ENCODE results near the gene ADGRL4. TPM values are rescaled to one million over a fixed set of nuclear protein-coding genes. Genes with fewer than 3 reads are reported as not detected.

ADGRL4 gene
- total and polyA plus RNA-seq, 10 donors, result 7.5 to 94.5 (median 59.8) TPM

DNA sequence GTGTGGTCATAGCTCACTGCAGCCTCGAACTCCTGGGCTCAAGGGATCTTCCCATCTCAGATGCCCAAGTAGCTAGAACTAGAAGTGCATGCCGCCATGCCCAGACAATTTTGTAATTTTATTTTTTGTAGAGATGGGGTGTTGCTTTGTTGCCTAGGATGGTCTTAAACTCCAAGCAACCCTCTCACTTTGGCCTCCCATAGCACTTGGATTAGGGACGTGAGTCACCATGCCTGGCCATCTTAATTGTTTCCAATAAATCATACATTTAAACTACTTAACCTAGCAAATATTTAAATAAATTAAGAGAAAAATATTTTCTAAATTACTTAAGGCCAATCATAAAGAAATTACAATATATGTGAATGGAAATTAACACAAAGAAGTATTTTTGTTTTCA is 35.1 kb upstream of the ADGRL4 start:
- intact Hi-C loops (cut with DNase I; ENCODE audit: low total_unique reads), result no loop called here
- Histone ChIP-seq H3K27ac (peak overlapping the region in 2 of 8 donors; percentile 70 to 74), H3K36me3 (no peaks in the 10 kb centered on the region), H3K4me3 (no peak overlapping the region), H3K4me1 (no peaks in the 10 kb centered on the region), H3K27me3 (replicated peaks in 1 of 7) (no peaks in the 10 kb centered on the region), H3K9me3 (peaks cover 0 to 19% (median 12%) of the 10 kb centered on the region in 8 donors)
- no peak for TF ChIP-seq POLR2AphosphoS5 (IDR thresholded peaks at IDR 0.05)
- no peak for TF ChIP-seq POLR2A (IDR thresholded peaks at IDR 0.05)
- TF ChIP-seq CTCF (IDR thresholded peaks at IDR 0.05 in 8 of 11, conservative IDR thresholded peaks at IDR 0.05 in 3 of 11), result no peak
- 80 to 95% (median 84%) methylated on average over 3 of the region's 3 CpGs for WGBS, 5 donors
- no peak for DNase-seq

- H3K4me3 ChIP-seq, result peak overlapping the region in 6 of 8 donors; percentile 6 to 44 (median 14)
- H3K4me1 ChIP-seq, result no peaks in the 10 kb centered on the region
- no peaks in the 10 kb centered on the region for H3K36me3 ChIP-seq
- H3K27ac ChIP-seq, result peak overlapping the region; percentile 16 to 74 (median 61)
- intact Hi-C loops (cut with DNase I; ENCODE audit: low total_unique reads), result no loop called here
- H3K27me3 ChIP-seq (replicated peaks in 1 of 7), result no peaks in the 10 kb centered on the region
- TF ChIP-seq CTCF (IDR thresholded peaks at IDR 0.05 in 8 of 11, conservative IDR thresholded peaks at IDR 0.05 in 3 of 11) (no peak), POLR2A (IDR thresholded peaks at IDR 0.05) (no peak), POLR2AphosphoS5 (IDR thresholded peaks at IDR 0.05) (no peak)
- no peak for DNase-seq
- peaks cover 0 to 22% (median 15%) of the 10 kb centered on the region in 8 donors for H3K9me3 ChIP-seq
- WGBS, 5 donors, result 17 to 24% (median 19%) methylated on average over 10 of the region's 10 CpGs
Observed at GRCh38 chr1:79040424-79041082, 34.0 kb upstream of the ADGRL4 start.

DNA sequence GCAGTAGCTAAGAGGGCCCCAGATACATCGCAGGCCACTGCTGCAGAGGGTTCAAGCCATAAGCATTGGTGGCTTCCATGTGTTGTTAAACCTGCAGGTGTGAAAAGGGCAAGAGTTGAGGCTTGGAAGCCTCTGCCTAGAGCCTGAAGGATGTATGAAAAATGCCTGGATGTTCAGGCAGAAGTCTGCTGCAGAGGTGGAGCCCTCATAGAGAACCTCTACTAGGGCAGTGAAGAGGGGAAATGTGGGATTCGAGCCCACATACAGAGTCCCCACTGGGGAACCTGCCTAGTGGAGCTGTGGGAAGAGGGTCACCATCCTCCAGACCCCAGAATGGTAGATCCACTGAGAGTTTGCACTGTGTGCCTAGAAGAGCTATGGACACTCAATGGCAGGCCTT is 30.6 kb upstream of the ADGRL4 start:
- H3K36me3 ChIP-seq, result no peaks in the 10 kb centered on the region
- H3K4me3 ChIP-seq, result no peak overlapping the region
- no peak overlapping the region for H3K27ac ChIP-seq
- H3K27me3 ChIP-seq (replicated peaks in 1 of 7), result no peaks in the 10 kb centered on the region
- peaks cover 0 to 22% (median 15%) of the 10 kb centered on the region in 8 donors for H3K9me3 ChIP-seq
- 71 to 78% (median 74%) methylated on average over 2 of the region's 2 CpGs for WGBS, 5 donors
- intact Hi-C loops (cut with DNase I; ENCODE audit: low total_unique reads), result no loop called here
- no peaks in the 10 kb centered on the region for H3K4me1 ChIP-seq
- TF ChIP-seq CTCF (IDR thresholded peaks at IDR 0.05 in 8 of 11, conservative IDR thresholded peaks at IDR 0.05 in 3 of 11) (no peak), POLR2AphosphoS5 (IDR thresholded peaks at IDR 0.05) (no peak), POLR2A (IDR thresholded peaks at IDR 0.05) (no peak)
- DNase-seq, result no peak

DNA sequence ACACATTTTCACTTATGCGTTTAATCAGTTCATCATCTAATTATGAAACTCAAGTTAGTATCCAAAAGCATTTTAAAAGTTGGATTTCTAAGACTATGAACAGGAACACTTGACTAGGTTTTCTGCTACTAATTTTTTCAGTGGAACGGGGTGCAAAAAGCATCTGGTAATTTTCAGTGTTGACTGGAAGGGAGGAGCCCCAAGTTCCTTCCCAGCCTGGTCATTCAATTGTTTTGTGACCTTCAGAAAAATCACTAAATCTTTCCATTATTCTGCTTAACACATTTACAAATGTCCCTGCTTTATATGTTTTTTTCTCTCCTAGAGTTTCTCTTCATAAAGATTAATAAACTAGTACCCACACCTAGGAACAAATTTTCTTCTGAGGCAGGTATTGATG is 6.0 kb upstream of the ADGRL4 start:
- no peaks in the 10 kb centered on the region for H3K4me1 ChIP-seq
- H3K36me3 ChIP-seq, result no peaks in the 10 kb centered on the region
- 64 to 85% (median 71%) methylated on average over 2 of the region's 2 CpGs for WGBS, 5 donors
- H3K27ac ChIP-seq, result peak overlapping the region; percentile 19 to 69 (median 65)
- intact Hi-C loops (cut with DNase I; ENCODE audit: low total_unique reads), result no loop called here
- DNase-seq, result no peak
- H3K9me3 ChIP-seq, result peaks cover 0 to 6% (median 0%) of the 10 kb centered on the region in 8 donors
- no peak overlapping the region for H3K4me3 ChIP-seq
- no peak for TF ChIP-seq POLR2A (IDR thresholded peaks at IDR 0.05)
- TF ChIP-seq POLR2AphosphoS5 (IDR thresholded peaks at IDR 0.05), result no peak
- TF ChIP-seq CTCF (IDR thresholded peaks at IDR 0.05 in 8 of 11, conservative IDR thresholded peaks at IDR 0.05 in 3 of 11), result no peak
- H3K27me3 ChIP-seq (replicated peaks in 1 of 7), result no peaks in the 10 kb centered on the region

Data from spleen (tissue), 11 donors.